WTC11 (cell line): Measurements from ENCODE around the gene WDR62. TPM values are rescaled to one million over a fixed set of nuclear protein-coding genes. Genes with fewer than 3 reads are reported as not detected.

Experiments used
- ATAC-seq: fragments of 200-7000 bp; cut with Tn5 transposase; 2 replicates; pipeline ENCODE4 v1.10.0; 2021; ENCODE audit warnings: mild to moderate bottlenecking, moderate library complexity
- CTCF ChIA-PET: fragments of 300-600 bp; sonication (Branson Sonifier 250); formaldehyde crosslinking; loops from one replicate; lab custom pipeline; 2021; ENCODE audit warnings: antibody characterized with exemption; lab: Charles Lee
- POLR2A ChIA-PET: fragments of 350-600 bp; sonication (Branson Sonifier 250); formaldehyde crosslinking; loops from one replicate; lab custom pipeline; 2021; ENCODE audit warnings: antibody characterized with exemption; lab: Charles Lee
- DNase-seq: peaks from one replicate; pipeline ENCODE4 v3.0.0; 2021; ENCODE audit warnings: low spot score
- H3K27ac Mint-ChIP-seq: 2 replicates; pipeline ENCODE4 v1.8.0; 2021; ENCODE audit warnings: mixed read lengths
- H3K27me3 Mint-ChIP-seq: 2 replicates; pipeline ENCODE4 v1.8.0; 2021; ENCODE audit warnings: low read depth, mild to moderate bottlenecking, moderate library complexity, mixed read lengths
- H3K36me3 Mint-ChIP-seq: 2 replicates; pipeline ENCODE4 v1.8.0; 2021; ENCODE audit warnings: mixed read lengths
- H3K4me1 Mint-ChIP-seq: 2 replicates; pipeline ENCODE4 v1.8.0; 2022; ENCODE audit warnings: mixed read lengths
- H3K4me3 Mint-ChIP-seq: 2 replicates; pipeline ENCODE4 v1.8.0; 2021; ENCODE audit warnings: mild to moderate bottlenecking, moderate library complexity, mixed read lengths
- H3K9me3 Mint-ChIP-seq: 2 replicates; pipeline ENCODE4 v1.8.0; 2021; ENCODE audit warnings: mixed read lengths
- ETV6 ChIP-seq: sonication (generic); formaldehyde crosslinking; IDR thresholded peaks from 2 replicates; pipeline ENCODE4 v1.8.1; 2022; ENCODE audit warnings: mild to moderate bottlenecking, missing genetic modification reagents
- GTF2I ChIP-seq: fragments of 250-450 bp; sonication (Bioruptor Pico); conservative IDR thresholded peaks from 2 replicates; pipeline ENCODE4 v1.4.0; 2021; ENCODE audit warnings: mild to moderate bottlenecking
- NFYB ChIP-seq: sonication (generic); formaldehyde crosslinking; conservative IDR thresholded peaks from 2 replicates; pipeline ENCODE4 v1.8.0; 2022; ENCODE audit warnings: low read depth, missing genetic modification reagents
- NR3C1 ChIP-seq: sonication (generic); formaldehyde crosslinking; conservative IDR thresholded peaks from 2 replicates; pipeline ENCODE4 v1.8.1; 2023; ENCODE audit warnings: low read depth, mild to moderate bottlenecking, missing genetic modification reagents
- TP53 ChIP-seq: sonication (generic); formaldehyde crosslinking; IDR thresholded peaks from 2 replicates; pipeline ENCODE4 v1.8.1; 2023; ENCODE audit warnings: mild to moderate bottlenecking, missing genetic modification reagents
- ZNF317 ChIP-seq: sonication (generic); formaldehyde crosslinking; IDR thresholded peaks from 2 replicates; pipeline ENCODE4 v1.8.1; 2023; ENCODE audit warnings: low read depth, mild to moderate bottlenecking, moderate library complexity, missing genetic modification reagents, borderline replicate concordance
- ZNF423 ChIP-seq: fragments of 250-450 bp; sonication (Bioruptor Pico); IDR thresholded peaks from 2 replicates; pipeline ENCODE4 v2.1.2; 2022; ENCODE audit warnings: mild to moderate bottlenecking, moderate library complexity
- total RNA-seq: library from RNA; stranded (reverse); gene quantifications from 3 replicates; pipeline ENCODE4 v1.2.3, GENCODE V29; 2021
- TF ChIP-seq, protein P1 (sequence below): fragments of 200-600 bp; IDR thresholded peaks from 2 replicates; pipeline ENCODE4 v1.8.0; 2022; ENCODE audit warnings: antibody characterized with exemption
- TF ChIP-seq, protein P2 (sequence below): sonication (generic); formaldehyde crosslinking; IDR thresholded peaks from 2 replicates; pipeline ENCODE4 v1.8.0; 2022; ENCODE audit warnings: mild to moderate bottlenecking, missing genetic modification reagents
- TF ChIP-seq, protein P3 (sequence below): sonication (generic); formaldehyde crosslinking; IDR thresholded peaks from 2 replicates; pipeline ENCODE4 v1.8.0; 2023; ENCODE audit warnings: missing genetic modification reagents
- TF ChIP-seq, protein P4 (sequence below): sonication (generic); formaldehyde crosslinking; IDR thresholded peaks from 2 replicates; pipeline ENCODE4 v1.8.0; 2023; ENCODE audit warnings: mild to moderate bottlenecking, missing genetic modification reagents
- TF ChIP-seq, protein P5 (sequence below): fragments of 250-450 bp; sonication (Bioruptor Pico); IDR thresholded peaks from 2 replicates; pipeline ENCODE4 v1.9.0; 2021; ENCODE audit warnings: mild to moderate bottlenecking
- TF ChIP-seq, protein P6 (sequence below): sonication (generic); formaldehyde crosslinking; IDR thresholded peaks from 2 replicates; pipeline ENCODE4 v1.8.0; 2022; ENCODE audit warnings: missing genetic modification reagents
- TF ChIP-seq, protein P7 (sequence below): sonication (generic); formaldehyde crosslinking; IDR thresholded peaks from 2 replicates; pipeline ENCODE4 v1.8.1; 2022; ENCODE audit warnings: low read depth, mild to moderate bottlenecking, moderate library complexity, missing genetic modification reagents, borderline replicate concordance

The WDR62 gene
- total RNA-seq, 1 experiment from 2014 or later: 40.0 TPM

DNA sequence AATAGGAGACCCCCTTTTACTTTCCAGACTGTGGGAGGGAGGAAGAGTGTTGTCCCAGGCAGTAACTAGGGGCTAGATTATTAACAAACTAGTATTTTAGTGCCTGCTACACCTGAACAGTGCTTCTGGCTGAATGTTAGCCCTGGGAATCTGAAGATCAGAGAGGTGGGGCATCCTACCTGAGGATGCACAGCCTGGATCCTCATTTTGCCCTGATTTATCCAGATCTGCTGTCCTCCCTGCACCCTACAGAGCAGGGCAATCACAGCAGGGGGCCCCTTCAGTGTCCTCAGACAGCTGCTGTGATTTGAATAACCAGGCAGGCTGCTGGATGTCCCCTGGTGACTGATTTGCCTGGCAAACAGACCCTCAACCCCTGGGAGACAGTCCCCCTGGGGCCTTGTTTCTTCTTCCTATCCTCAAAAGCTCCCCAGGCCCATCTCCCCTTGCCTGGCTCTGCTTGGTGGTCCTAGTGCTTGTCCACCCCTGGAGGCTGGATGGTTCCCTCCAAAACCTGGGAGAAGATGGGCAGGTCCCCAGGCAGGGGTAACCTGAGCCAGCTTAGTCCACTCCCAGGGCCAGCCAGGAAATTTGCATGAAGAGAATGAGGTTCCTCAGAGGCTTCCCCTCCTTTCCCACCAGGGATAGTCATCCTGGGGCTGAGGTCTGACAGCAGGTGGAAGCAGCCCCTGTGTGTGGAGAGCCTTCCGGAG lies 55.9 kb downstream of the WDR62 start, which contains the start of gene OVOL3:
OVOL3 (plus strand) TSS at position 657 of the 713 bp plus-strand sequence. CDS start 60 bp downstream, outside the sequence.
- DNase-seq: peak; percentile 69
- H3K36me3 Mint-ChIP-seq: peaks cover 8% of the 10 kb centered on the region
- H3K4me3 Mint-ChIP-seq: no peak within 1 kb of the TSS

DNA sequence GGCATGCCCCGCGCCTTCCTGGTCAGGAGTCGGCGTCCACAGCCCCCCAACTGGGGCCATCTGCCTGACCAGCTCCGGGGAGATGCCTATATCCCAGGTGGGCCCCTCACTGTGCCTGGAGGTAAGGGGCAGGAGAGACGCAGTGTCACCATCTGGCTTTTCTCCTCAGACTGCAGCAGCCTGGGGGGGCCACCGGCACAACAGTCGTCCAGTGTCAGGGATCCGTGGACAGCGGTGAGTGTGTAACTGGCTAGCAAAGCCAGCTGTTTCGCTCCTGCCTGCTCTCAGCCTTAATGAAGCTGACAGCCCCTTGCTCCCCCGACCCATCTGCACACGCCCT lies 56.5 kb downstream of the WDR62 start:
- ChIA-PET CTCF (interaction anchor here (1.6 to 1.8 kb wide), 2 partner anchors 17 to 327 kb away, joined by 3 to 9 read pairs; no protein-coding TSS in a partner anchor), POLR2A (interaction anchor here (1.0 kb wide), 1 partner anchor 22 kb away, joined by 3 read pairs; no protein-coding TSS in a partner anchor)
- peaks cover 9% of the 10 kb centered on the region for H3K36me3 Mint-ChIP-seq
- peaks cover 3% of the 10 kb centered on the region for H3K27me3 Mint-ChIP-seq
- ATAC-seq (no peak), DNase-seq (no peak)
- H3K9me3 Mint-ChIP-seq: no peaks in the 10 kb centered on the region
- TF ChIP-seq, protein P1, sequence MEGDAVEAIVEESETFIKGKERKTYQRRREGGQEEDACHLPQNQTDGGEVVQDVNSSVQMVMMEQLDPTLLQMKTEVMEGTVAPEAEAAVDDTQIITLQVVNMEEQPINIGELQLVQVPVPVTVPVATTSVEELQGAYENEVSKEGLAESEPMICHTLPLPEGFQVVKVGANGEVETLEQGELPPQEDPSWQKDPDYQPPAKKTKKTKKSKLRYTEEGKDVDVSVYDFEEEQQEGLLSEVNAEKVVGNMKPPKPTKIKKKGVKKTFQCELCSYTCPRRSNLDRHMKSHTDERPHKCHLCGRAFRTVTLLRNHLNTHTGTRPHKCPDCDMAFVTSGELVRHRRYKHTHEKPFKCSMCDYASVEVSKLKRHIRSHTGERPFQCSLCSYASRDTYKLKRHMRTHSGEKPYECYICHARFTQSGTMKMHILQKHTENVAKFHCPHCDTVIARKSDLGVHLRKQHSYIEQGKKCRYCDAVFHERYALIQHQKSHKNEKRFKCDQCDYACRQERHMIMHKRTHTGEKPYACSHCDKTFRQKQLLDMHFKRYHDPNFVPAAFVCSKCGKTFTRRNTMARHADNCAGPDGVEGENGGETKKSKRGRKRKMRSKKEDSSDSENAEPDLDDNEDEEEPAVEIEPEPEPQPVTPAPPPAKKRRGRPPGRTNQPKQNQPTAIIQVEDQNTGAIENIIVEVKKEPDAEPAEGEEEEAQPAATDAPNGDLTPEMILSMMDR: no peak
- TF ChIP-seq TP53 (CRISPR knock-in tag) (no peak), ZNF317 (CRISPR knock-in tag) (no peak), NFYB (CRISPR knock-in tag) (no peak), ZNF423 (CRISPR knock-in tag) (0 out of 2 replicates have a peak, but pooled peaks have one; percentile 5)
- TF ChIP-seq, protein P2, sequence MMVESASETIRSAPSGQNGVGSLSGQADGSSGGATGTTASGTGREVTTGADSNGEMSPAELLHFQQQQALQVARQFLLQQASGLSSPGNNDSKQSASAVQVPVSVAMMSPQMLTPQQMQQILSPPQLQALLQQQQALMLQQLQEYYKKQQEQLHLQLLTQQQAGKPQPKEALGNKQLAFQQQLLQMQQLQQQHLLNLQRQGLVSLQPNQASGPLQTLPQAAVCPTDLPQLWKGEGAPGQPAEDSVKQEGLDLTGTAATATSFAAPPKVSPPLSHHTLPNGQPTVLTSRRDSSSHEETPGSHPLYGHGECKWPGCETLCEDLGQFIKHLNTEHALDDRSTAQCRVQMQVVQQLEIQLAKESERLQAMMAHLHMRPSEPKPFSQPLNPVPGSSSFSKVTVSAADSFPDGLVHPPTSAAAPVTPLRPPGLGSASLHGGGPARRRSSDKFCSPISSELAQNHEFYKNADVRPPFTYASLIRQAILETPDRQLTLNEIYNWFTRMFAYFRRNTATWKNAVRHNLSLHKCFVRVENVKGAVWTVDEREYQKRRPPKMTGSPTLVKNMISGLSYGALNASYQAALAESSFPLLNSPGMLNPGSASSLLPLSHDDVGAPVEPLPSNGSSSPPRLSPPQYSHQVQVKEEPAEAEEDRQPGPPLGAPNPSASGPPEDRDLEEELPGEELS (CRISPR knock-in tag): peak; percentile 44; the same call in 1 of the 2 replicates
- H3K27ac Mint-ChIP-seq: peak overlapping the region; percentile 21
- H3K4me1 Mint-ChIP-seq: peaks cover 29% of the 10 kb centered on the region
- no peak overlapping the region for H3K4me3 Mint-ChIP-seq

More for the DNA sequence above, 55.9 kb downstream of the WDR62 start, which contains the start of gene OVOL3:
- Mint-ChIP-seq H3K27ac (peak within 1 kb of the TSS; percentile 60), H3K9me3 (no peaks in the 10 kb centered on the region)
- CTCF ChIA-PET: interaction anchor here (0.6 to 1.8 kb wide), 3 partner anchors 18 to 970 kb away, joined by 3 to 9 read pairs (median 4); no protein-coding TSS in a partner anchor
- ATAC-seq: peak; percentile 13
- TF ChIP-seq, protein P3, sequence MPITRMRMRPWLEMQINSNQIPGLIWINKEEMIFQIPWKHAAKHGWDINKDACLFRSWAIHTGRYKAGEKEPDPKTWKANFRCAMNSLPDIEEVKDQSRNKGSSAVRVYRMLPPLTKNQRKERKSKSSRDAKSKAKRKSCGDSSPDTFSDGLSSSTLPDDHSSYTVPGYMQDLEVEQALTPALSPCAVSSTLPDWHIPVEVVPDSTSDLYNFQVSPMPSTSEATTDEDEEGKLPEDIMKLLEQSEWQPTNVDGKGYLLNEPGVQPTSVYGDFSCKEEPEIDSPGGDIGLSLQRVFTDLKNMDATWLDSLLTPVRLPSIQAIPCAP (CRISPR knock-in tag): no peak
- TF ChIP-seq, protein P4, sequence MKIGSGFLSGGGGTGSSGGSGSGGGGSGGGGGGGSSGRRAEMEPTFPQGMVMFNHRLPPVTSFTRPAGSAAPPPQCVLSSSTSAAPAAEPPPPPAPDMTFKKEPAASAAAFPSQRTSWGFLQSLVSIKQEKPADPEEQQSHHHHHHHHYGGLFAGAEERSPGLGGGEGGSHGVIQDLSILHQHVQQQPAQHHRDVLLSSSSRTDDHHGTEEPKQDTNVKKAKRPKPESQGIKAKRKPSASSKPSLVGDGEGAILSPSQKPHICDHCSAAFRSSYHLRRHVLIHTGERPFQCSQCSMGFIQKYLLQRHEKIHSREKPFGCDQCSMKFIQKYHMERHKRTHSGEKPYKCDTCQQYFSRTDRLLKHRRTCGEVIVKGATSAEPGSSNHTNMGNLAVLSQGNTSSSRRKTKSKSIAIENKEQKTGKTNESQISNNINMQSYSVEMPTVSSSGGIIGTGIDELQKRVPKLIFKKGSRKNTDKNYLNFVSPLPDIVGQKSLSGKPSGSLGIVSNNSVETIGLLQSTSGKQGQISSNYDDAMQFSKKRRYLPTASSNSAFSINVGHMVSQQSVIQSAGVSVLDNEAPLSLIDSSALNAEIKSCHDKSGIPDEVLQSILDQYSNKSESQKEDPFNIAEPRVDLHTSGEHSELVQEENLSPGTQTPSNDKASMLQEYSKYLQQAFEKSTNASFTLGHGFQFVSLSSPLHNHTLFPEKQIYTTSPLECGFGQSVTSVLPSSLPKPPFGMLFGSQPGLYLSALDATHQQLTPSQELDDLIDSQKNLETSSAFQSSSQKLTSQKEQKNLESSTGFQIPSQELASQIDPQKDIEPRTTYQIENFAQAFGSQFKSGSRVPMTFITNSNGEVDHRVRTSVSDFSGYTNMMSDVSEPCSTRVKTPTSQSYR (CRISPR knock-in tag): no peak
- TF ChIP-seq ETV6 (CRISPR knock-in tag) (no peak), NR3C1 (CRISPR knock-in tag) (no peak), GTF2I (0 out of 2 replicates have a peak, but pooled peaks have one; percentile 5), ZNF423 (CRISPR knock-in tag) (peak; percentile 45; the same call in 1 of the 2 replicates)
- TF ChIP-seq, protein P5, sequence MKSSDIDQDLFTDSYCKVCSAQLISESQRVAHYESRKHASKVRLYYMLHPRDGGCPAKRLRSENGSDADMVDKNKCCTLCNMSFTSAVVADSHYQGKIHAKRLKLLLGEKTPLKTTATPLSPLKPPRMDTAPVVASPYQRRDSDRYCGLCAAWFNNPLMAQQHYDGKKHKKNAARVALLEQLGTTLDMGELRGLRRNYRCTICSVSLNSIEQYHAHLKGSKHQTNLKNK (CRISPR knock-in tag): no peak
- TF ChIP-seq, protein P6, sequence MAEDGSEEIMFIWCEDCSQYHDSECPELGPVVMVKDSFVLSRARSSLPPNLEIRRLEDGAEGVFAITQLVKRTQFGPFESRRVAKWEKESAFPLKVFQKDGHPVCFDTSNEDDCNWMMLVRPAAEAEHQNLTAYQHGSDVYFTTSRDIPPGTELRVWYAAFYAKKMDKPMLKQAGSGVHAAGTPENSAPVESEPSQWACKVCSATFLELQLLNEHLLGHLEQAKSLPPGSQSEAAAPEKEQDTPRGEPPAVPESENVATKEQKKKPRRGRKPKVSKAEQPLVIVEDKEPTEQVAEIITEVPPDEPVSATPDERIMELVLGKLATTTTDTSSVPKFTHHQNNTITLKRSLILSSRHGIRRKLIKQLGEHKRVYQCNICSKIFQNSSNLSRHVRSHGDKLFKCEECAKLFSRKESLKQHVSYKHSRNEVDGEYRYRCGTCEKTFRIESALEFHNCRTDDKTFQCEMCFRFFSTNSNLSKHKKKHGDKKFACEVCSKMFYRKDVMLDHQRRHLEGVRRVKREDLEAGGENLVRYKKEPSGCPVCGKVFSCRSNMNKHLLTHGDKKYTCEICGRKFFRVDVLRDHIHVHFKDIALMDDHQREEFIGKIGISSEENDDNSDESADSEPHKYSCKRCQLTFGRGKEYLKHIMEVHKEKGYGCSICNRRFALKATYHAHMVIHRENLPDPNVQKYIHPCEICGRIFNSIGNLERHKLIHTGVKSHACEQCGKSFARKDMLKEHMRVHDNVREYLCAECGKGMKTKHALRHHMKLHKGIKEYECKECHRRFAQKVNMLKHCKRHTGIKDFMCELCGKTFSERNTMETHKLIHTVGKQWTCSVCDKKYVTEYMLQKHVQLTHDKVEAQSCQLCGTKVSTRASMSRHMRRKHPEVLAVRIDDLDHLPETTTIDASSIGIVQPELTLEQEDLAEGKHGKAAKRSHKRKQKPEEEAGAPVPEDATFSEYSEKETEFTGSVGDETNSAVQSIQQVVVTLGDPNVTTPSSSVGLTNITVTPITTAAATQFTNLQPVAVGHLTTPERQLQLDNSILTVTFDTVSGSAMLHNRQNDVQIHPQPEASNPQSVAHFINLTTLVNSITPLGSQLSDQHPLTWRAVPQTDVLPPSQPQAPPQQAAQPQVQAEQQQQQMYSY (CRISPR knock-in tag): peak; percentile 44; the same call in 1 of the 2 replicates
- TF ChIP-seq, protein P7, sequence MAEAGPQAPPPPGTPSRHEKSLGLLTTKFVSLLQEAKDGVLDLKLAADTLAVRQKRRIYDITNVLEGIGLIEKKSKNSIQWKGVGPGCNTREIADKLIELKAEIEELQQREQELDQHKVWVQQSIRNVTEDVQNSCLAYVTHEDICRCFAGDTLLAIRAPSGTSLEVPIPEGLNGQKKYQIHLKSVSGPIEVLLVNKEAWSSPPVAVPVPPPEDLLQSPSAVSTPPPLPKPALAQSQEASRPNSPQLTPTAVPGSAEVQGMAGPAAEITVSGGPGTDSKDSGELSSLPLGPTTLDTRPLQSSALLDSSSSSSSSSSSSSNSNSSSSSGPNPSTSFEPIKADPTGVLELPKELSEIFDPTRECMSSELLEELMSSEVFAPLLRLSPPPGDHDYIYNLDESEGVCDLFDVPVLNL (CRISPR knock-in tag): no peak
- TF ChIP-seq, all 79 proteins: peak for 3
- POLR2A ChIA-PET: interaction anchor here (1.0 to 1.3 kb wide), 2 partner anchors 22 to 57 kb away, joined by 3 to 4 read pairs; partner anchors contain the start of gene THAP8
- peaks cover 3% of the 10 kb centered on the region for H3K27me3 Mint-ChIP-seq
- peaks cover 25% of the 10 kb centered on the region for H3K4me1 Mint-ChIP-seq
